H9 (cell line): ENCODE data around the gene TENM4. TPM values are rescaled to one million over a fixed set of nuclear protein-coding genes. Genes with fewer than 3 reads are reported as not detected.

Experiments used
- DNase-seq: peaks from one replicate; pipeline ENCODE4 v3.0.0-alpha.2; 2017
- H2AFZ ChIP-seq: one replicate; pipeline ENCODE4 v1.6.1; 2013; ENCODE audit warnings: mild to moderate bottlenecking, low read length, control low read depth, moderate library complexity
- H2AK5ac ChIP-seq: 2 replicates; pipeline ENCODE4 v1.6.1; 2013; ENCODE audit warnings: low read length, control low read depth, mixed read lengths; ENCODE audit not compliant: insufficient read length
- H2BK120ac ChIP-seq: one replicate; pipeline ENCODE4 v1.6.1; 2013; ENCODE audit warnings: low read depth, mild to moderate bottlenecking, low read length, control low read depth, inconsistent platforms; ENCODE audit not compliant: poor library complexity, severe bottlenecking
- H2BK12ac ChIP-seq: 2 replicates; pipeline ENCODE4 v1.6.1; 2013; ENCODE audit warnings: low read length, control low read depth, mixed read lengths, low read depth; ENCODE audit not compliant: insufficient read length
- H2BK15ac ChIP-seq: 2 replicates; pipeline ENCODE4 v1.6.1; 2013; ENCODE audit warnings: low read depth, low read length, control low read depth
- H2BK20ac ChIP-seq: one replicate; pipeline ENCODE4 v1.6.1; 2013; ENCODE audit warnings: low read depth, mild to moderate bottlenecking, low read length, control low read depth, inconsistent platforms; ENCODE audit not compliant: poor library complexity, severe bottlenecking
- H2BK5ac ChIP-seq: 2 replicates; pipeline ENCODE4 v1.6.1; 2013; ENCODE audit warnings: low read length, control low read depth, mixed read lengths; ENCODE audit not compliant: insufficient read length
- H3K14ac ChIP-seq: 2 replicates; pipeline ENCODE4 v1.6.1; 2013; ENCODE audit warnings: low read length, control low read depth; ENCODE audit not compliant: insufficient read depth
- H3K18ac ChIP-seq: 2 replicates; pipeline ENCODE4 v1.6.1; 2013; ENCODE audit warnings: low read depth, mild to moderate bottlenecking, mixed read lengths, low read length, control low read depth; ENCODE audit not compliant: insufficient read length
- H3K23ac ChIP-seq: 2 replicates; pipeline ENCODE4 v1.6.1; 2013; ENCODE audit warnings: low read length, control low read depth, mixed read lengths, low read depth; ENCODE audit not compliant: insufficient read length
- H3K23me2 ChIP-seq: 2 replicates; pipeline ENCODE4 v1.6.1; 2013; ENCODE audit warnings: low read depth, mild to moderate bottlenecking, mixed read lengths, low read length, control low read depth; ENCODE audit not compliant: insufficient read length, poor library complexity, severe bottlenecking
- H3K27ac ChIP-seq: 2 replicates; pipeline ENCODE4 v1.5.1; 2013; ENCODE audit warnings: low read length, control low read depth, mixed read lengths, low read depth; ENCODE audit not compliant: insufficient read length
- H3K27me3 ChIP-seq: 2 replicates; pipeline ENCODE4 v1.6.1; 2013; ENCODE audit warnings: low read length, control low read depth, inconsistent platforms; ENCODE audit not compliant: insufficient read depth
- H3K4ac ChIP-seq: 2 replicates; pipeline ENCODE4 v1.6.1; 2013; ENCODE audit warnings: low read depth, mild to moderate bottlenecking, control low read depth, inconsistent platforms, low read length, moderate library complexity
- H3K4me1 ChIP-seq: 2 replicates; pipeline ENCODE4 v1.6.1; 2013; ENCODE audit warnings: low read length, control low read depth, inconsistent platforms; ENCODE audit not compliant: insufficient read depth
- H3K4me2 ChIP-seq: 2 replicates; pipeline ENCODE4 v1.6.1; 2013; ENCODE audit warnings: low read length, control low read depth, mixed read lengths; ENCODE audit not compliant: insufficient read length, insufficient read depth
- H3K56ac ChIP-seq: 2 replicates; pipeline ENCODE4 v1.6.1; 2013; ENCODE audit warnings: low read depth, mild to moderate bottlenecking, mixed read lengths, low read length, control low read depth; ENCODE audit not compliant: insufficient read length
- H3K79me1 ChIP-seq: 2 replicates; pipeline ENCODE4 v1.6.1; 2013; ENCODE audit warnings: low read depth, mild to moderate bottlenecking, moderate library complexity, low read length, control low read depth, inconsistent platforms; ENCODE audit not compliant: insufficient read depth, poor library complexity, severe bottlenecking
- H3K79me2 ChIP-seq: 2 replicates; pipeline ENCODE4 v1.6.1; 2013; ENCODE audit warnings: low read length, control low read depth, inconsistent platforms; ENCODE audit not compliant: insufficient read depth
- H3K9ac ChIP-seq: 2 replicates; pipeline ENCODE4 v1.6.1; 2013; ENCODE audit warnings: low read length, control low read depth, mixed read lengths; ENCODE audit not compliant: insufficient read length; ENCODE audit errors: extremely low read depth
- H3K9me3 ChIP-seq: one replicate; pipeline ENCODE4 v1.6.1; 2013; ENCODE audit warnings: low read depth, low read length, inconsistent platforms; ENCODE audit not compliant: control insufficient read depth
- H3T11ph ChIP-seq: one replicate; pipeline ENCODE4 v1.6.1; 2013; ENCODE audit warnings: mild to moderate bottlenecking, low read length, control low read depth, inconsistent platforms
- H4K20me1 ChIP-seq: one replicate; pipeline ENCODE4 v1.6.1; 2013; ENCODE audit not compliant: control insufficient read depth, insufficient read length, insufficient read depth
- H4K5ac ChIP-seq: 2 replicates; pipeline ENCODE4 v1.6.1; 2013; ENCODE audit warnings: low read depth, mild to moderate bottlenecking, mixed read lengths, low read length, control low read depth; ENCODE audit not compliant: insufficient read length
- H4K8ac ChIP-seq: replicated peaks from 2 replicates; pipeline ENCODE4 v1.6.1; 2013; ENCODE audit warnings: low read length, control low read depth, mixed read lengths, low read depth; ENCODE audit not compliant: insufficient read length
- H4K91ac ChIP-seq: 2 replicates; pipeline ENCODE4 v1.6.1; 2013; ENCODE audit warnings: low read depth, mild to moderate bottlenecking, moderate library complexity, mixed read lengths, low read length, control low read depth; ENCODE audit not compliant: insufficient read length
- H3K27ac Mint-ChIP-seq, 3 experiments: 2 replicates in 2 of 3; 3 replicates in 1 of 3; pipeline ENCODE4 v1.8.0; 2020 to 2021; ENCODE audit warnings: mixed read lengths in 3 of 3, mild to moderate bottlenecking in 1 of 3, moderate library complexity in 1 of 3
- H3K27me3 Mint-ChIP-seq: 2 replicates; pipeline ENCODE4 v1.8.0; 2021; ENCODE audit warnings: low read depth, mild to moderate bottlenecking, moderate library complexity, mixed read lengths
- H3K36me3 Mint-ChIP-seq, 3 experiments: 2 replicates in 2 of 3; 3 replicates in 1 of 3; pipeline ENCODE4 v1.8.0; 2020 to 2021; ENCODE audit warnings: low read depth in 3 of 3, mixed read lengths in 3 of 3; ENCODE audit not compliant: insufficient read depth in 1 of 3
- H3K4me1 Mint-ChIP-seq, 2 experiments: 2 replicates each; pipeline ENCODE4 v1.8.0; 2020; ENCODE audit warnings: mixed read lengths in 2 of 2
- H3K4me3 Mint-ChIP-seq, 2 experiments: 2 replicates in 1 of 2; 3 replicates in 1 of 2; pipeline ENCODE4 v1.8.0; 2020 to 2021; ENCODE audit warnings: mild to moderate bottlenecking in 2 of 2, mixed read lengths in 2 of 2, moderate library complexity in 1 of 2
- H3K9me3 Mint-ChIP-seq, 2 experiments: 2 replicates in 1 of 2; 3 replicates in 1 of 2; pipeline ENCODE4 v1.8.0; 2020; ENCODE audit warnings: mild to moderate bottlenecking in 2 of 2, mixed read lengths in 2 of 2, moderate library complexity in 1 of 2
- WGBS: extraction: QIAGEN DNeasy Blood & Tissue Kit; methylation state at CpG from one replicate; pipeline ENCODE4 v1.1.7; 2013; ENCODE audit warnings: missing lambda C conversion rate, low lambda C conversion rate, mixed read lengths; ENCODE audit not compliant: insufficient read length; ENCODE audit errors: extremely low coverage; 5-methylcytosine and 5-hydroxymethylcytosine counted together
- total RNA-seq: library from RNA; stranded (reverse); gene quantifications from 2 replicates; pipeline ENCODE4 v1.2.1, GENCODE V29; 2021
- TF ChIP-seq, protein P1 (sequence below): fragments of 200-600 bp; sonication (generic); conservative IDR thresholded peaks from 3 replicates; pipeline ENCODE4 v1.8.0; 2021; ENCODE audit warnings: antibody characterized with exemption, mild to moderate bottlenecking

Gene TENM4
- total RNA-seq, 1 experiment from 2014 or later = 4.6 TPM

DNA sequence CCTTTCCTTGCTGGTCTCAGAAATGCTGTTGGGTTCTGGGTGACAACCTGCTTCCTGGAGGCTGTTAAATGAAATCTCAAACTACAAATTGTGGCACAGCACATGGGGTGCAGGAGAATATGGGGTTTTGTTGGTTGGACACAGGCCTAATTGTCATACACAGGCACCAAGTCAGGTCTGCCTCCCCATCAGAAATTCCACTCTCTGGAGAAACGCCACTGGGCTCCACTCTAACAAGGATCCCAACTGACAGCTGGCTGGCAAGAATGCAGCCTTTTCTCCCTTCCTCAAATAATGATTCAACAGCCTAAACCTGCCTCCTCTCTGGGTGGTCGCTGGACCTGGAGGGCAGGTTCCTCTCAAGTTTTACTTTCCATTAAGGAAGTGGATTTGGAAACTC, 688.3 kb downstream of the TENM4 start:
- no CpG with 5 or more reads among the region's 2 CpGs for WGBS
- Histone ChIP-seq H3K23me2 (no peaks in the 10 kb centered on the region), H4K91ac (no peak overlapping the region), H3K23ac (no peak overlapping the region), H3K9ac (no peak overlapping the region), H2BK12ac (no peak overlapping the region), H2BK5ac (no peak overlapping the region), H2BK120ac (no peak overlapping the region), H3K27ac (no peak overlapping the region), H3K4me2 (no peak overlapping the region), H4K20me1 (no peaks in the 10 kb centered on the region), H2AK5ac (no peak overlapping the region), H3T11ph (no peak overlapping the region), H3K27me3 (no peaks in the 10 kb centered on the region), H2BK20ac (no peak overlapping the region), H3K4me1 (no peaks in the 10 kb centered on the region), H3K9me3 (no peaks in the 10 kb centered on the region), H2BK15ac (no peak overlapping the region), H4K5ac (no peak overlapping the region), H3K4ac (no peak overlapping the region), H3K79me1 (no peaks in the 10 kb centered on the region), H3K14ac (no peak overlapping the region), H3K79me2 (no peaks in the 10 kb centered on the region), H2AFZ (no peak overlapping the region), H4K8ac (no peak overlapping the region), H3K18ac (no peak overlapping the region), H3K56ac (no peak overlapping the region)
- TF ChIP-seq, protein P1, sequence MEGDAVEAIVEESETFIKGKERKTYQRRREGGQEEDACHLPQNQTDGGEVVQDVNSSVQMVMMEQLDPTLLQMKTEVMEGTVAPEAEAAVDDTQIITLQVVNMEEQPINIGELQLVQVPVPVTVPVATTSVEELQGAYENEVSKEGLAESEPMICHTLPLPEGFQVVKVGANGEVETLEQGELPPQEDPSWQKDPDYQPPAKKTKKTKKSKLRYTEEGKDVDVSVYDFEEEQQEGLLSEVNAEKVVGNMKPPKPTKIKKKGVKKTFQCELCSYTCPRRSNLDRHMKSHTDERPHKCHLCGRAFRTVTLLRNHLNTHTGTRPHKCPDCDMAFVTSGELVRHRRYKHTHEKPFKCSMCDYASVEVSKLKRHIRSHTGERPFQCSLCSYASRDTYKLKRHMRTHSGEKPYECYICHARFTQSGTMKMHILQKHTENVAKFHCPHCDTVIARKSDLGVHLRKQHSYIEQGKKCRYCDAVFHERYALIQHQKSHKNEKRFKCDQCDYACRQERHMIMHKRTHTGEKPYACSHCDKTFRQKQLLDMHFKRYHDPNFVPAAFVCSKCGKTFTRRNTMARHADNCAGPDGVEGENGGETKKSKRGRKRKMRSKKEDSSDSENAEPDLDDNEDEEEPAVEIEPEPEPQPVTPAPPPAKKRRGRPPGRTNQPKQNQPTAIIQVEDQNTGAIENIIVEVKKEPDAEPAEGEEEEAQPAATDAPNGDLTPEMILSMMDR = no peak
- Mint-ChIP-seq H3K4me1 (no peaks in the 10 kb centered on the region), H3K36me3 (no peaks in the 10 kb centered on the region), H3K4me3 (no peak overlapping the region), H3K27ac (no peak overlapping the region), H3K27me3 (no peaks in the 10 kb centered on the region; the same call in none of the 2 replicates), H3K9me3 (no peaks in the 10 kb centered on the region)
- DNase-seq = no peak
